NCI-H1694 treated with DMSO at 0.1 percent for 48 hours (cell line): Measurements from ENCODE around the gene GDE1.

Experiments
- DNase-seq: peaks from one replicate; lab custom pipeline; 2025; lab: John Stamatoyannopoulos, UW

Gene GDE1

DNA sequence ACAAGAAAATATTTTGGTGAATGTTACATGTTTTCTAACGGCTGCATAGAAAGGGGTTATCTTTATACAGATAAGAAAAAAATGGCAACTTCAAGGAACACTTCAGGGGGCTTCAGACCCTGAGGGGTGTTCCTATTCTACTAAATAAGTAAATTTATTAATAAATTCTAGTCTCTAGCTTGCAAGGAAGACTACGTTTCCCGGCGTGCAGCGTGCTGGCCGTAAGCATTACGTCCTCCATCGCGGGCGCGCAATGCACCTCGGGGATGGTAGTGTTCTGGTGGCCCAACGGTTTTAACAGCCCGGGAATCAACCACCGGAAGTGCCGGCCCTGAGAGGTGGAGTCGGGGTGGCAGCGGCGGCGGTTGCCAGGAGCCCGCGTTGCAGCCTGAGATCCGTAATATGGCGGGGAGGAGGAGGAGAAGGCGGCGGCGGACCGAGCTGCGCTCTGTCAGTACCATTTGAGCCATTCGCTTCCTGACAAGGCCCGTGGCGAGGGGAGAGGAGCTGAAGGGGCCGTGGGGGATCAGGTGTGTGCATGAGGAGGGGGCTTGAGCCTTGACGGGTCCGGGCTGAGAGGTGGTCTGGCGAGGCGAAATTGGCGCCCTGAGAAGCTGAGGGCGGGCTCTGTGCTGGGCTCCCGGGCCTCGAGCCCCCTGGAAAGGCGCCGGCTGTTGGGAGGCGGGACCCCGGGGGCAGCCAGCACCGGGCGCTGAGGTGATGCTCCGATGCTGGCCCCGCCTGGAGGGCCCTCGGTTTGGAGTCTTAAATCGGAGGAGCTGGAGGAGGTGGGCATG lies 1.9 kb upstream of the GDE1 start, which contains the start of gene CCP110:
CCP110 (plus strand) TSS at position 384 of the 797 bp plus-strand sequence. CDS start 3,940 bp downstream, outside the sequence.
- DNase-seq = peak; percentile 87

DNA sequence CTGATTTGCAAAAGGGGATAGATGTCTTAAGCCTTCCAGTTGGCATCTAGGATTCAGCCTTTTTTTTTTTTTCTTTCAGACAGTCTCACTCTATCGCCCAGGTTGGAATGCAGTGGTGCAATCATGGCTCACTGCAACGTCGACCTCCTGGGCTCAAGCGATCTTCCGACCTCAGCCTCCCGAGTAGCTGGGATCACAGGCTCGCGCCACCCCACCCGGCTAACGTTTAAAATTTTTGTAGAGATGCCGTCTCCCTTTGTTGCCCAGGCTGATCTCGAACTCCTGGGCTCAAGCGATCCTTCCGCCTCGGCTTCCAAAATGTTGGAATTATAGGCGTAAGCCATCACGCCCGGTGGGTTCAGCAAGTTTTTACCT lies 1.3 kb upstream of the GDE1 start:
- DNase-seq = no peak

DNA sequence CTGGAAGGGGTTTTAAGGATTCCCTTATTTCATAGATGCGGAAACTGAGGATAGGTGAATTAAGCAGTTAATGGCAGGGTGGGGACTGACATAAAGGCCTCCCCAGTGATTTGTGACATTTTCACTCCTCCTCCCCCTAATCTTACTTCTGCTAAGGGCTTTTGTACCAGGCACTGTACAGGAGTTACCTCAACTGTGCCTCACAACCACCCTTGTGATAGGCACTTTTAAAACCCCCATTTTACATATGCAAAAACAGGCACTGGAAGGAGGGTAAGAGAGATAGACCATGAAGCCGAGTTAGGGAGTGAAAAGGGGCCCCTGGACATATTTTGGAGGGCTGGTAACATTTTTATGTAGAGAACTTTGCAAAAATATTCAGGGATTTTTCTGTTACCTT lies 862 bp upstream of the GDE1 start:
- DNase-seq = no peak

DNA sequence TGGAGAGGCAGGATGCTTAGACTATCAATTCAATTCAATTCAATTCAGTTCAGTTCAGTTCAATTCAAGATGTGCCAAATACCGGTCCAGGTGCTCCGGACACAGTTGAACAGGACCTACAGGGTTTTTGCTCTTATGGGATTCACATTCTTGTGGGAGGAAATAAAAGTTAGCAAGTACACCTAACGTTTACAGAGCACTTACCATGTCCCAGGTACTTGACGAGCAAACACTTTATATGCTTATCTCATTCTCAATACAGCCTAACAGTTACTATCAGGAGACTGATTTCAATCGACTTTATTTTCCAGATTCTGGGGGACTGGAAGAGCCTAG lies 467 bp upstream of the GDE1 start:
- no peak for DNase-seq

DNA sequence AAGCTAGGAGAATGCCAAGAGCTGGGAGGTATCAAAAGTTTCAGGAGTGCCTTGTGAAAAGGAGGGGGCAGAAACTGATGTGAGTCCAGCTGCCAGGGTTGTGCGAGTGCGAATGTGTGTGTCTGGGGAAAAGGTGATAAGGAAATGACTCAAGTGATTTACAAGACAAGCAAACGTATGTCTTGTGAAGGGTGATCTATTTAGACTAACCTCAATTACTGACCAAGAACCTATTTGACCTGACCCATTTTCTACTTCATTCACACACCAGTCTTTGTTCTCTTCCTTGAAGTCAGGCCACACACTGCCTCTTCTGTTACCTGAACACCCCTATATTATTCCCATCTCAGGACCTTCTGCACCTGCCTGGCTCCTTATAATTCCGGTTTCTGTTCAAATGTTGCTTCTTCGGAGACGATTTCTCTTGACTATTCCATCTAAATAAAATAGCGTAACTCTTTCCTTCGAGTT lies 1.0 kb downstream of the GDE1 start:
- DNase-seq = no peak

DNA sequence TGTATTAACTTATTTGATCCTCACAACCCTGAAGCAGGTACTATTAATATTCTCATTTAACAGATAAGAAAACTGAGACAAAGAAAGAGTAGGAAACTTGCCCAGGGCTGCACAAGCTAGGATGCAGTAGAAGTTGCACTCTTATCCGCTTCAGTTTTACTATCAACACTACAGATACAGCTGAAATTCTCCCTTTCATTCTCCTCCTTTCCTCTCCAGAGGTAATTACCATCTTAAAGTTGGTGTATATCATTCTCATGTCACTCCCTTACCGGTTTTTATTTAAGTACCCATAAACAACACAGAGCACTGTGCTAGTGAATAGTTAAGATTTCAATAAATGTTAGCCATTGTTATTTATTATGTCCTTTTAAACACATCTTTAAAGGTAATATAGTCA lies 3.5 kb downstream of the GDE1 start:
- DNase-seq = no peak

DNA sequence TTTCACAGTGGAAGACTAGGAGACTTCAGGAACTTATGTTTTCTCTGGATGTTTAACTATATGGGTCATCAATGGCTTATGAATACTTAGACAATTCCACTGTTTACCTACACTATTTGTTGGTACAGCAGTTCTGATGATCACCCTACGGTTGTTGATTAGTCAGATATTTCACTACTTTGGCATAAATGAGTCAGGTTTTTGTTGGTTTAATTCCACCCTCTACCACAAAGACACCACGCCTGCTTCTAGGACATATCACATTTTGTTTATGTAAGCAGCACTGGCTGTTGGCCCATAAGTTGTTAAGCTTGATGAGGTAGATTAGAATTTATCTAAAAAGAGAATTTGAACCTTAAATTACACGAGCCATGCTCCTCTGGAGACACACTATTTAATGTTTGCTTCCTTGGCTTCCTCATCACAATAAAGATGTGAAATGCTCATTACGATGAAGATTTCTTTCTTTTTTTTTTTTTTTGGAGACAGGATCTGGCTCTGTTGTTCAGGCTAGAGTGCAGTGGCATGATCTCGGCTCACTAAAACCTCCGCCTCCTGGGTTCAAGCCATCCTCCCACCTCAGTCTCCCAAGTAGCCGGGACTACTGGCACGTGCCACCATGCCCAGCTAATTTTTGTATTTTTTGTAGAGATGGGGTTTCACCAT lies 4.3 kb downstream of the GDE1 start:
- DNase-seq = no peak

DNA sequence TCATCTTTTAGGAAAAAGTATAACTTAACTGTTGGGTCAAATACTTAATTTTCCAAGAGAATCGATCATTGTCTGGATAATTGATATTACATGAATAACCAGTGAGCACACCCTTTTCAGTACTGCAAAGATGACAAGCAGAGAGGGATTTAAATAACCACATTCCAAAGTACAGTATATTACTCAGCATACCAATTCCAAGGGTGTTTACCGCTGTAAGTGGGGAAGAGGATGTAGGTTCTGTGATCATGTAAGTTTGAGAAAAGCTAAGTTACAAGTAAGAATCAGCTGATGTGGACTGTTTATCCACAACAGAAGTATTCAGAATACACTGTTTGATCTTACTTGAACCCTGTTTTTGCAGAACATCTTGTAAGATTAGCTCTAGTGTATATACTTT lies 6.1 kb downstream of the GDE1 start:
- no peak for DNase-seq

DNA sequence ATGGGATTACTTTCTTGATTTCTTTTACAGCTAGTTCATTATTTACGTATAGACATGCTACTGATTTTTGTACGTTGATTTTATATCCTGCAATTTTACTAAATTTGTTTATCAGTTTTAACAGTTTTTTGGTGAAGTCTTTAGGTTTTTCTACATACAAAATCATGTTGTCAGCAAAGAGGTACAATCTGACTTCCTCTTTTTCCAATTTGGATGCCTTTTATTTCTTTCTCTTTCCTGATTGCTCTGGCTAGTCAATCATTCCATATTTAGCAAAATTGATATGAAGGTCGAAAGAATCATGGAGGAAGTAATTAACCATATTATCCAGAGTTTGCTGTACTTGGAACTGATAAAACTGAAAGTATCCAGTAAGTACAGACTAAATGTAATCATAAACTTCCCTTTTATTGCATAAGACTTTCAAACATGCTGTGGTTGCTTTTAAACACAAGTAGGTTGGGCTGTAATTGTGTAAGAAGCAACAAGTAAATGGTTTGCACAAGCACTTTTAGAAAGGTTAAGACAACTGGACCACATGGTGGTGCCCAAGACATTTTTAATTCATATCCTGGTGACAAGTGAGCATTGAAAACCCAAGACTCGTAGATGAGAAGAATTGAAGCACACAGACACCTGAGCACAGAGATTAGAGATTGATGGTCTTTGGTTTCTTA lies 8.4 kb downstream of the GDE1 start:
- no peak for DNase-seq

DNA sequence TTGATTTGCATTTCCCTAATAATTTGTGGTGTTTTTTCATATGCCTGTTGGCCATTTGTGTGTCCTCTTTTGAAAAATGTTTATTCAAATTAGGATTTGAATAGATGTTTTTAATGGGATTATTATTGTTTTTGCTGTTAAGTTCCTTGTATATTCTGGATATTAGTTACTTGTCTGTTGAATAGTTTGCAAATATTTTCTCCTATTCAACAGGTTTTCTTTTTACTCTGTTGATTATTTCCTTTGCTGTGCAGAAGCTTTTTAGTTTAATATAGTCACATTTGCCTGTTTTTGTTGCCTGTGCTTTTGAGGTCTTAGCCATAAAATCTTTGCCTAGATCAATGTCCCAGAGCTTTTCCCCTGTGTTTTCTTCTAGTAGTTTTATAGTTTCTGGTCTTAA lies 9.6 kb downstream of the GDE1 start:
- no peak for DNase-seq

DNA sequence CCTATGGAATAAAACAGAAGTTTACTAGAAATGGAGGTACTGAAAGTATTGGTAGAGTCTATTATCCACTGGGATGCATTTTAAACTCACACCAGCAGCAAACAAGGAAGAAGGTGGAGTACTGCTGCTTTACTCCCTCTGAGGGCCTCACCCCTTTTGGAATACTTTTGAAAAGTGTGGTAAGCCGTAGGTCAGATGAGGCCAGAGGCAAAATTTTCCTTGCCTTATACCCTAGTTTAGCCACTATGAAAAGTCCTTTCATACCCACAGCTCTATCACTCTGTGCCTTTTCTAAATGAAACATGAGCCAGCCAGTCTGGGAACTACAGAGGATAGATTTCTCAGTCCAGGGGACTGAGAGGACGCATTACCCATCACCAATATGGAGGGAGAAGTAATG lies 14.0 kb downstream of the GDE1 start:
- no peak for DNase-seq

DNA sequence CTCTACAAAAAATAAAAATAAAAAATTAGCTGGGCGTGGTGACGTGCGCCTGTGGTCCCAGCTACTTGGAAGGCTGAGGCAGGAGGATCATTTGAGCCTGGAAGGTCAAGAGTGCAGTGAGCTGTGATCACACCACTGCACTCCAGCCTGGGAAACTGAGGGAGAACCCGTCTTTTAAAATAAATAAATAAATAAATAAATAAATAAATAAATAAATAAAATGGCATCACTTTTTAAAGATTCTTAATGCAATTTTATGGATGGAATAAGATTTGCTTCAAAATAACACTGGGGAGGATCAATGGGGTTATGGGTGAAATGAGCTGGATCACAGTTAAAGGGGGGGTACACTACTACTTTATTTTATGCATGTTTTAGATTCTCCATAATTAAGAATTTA lies 14.9 kb downstream of the GDE1 start:
- DNase-seq = no peak

DNA sequence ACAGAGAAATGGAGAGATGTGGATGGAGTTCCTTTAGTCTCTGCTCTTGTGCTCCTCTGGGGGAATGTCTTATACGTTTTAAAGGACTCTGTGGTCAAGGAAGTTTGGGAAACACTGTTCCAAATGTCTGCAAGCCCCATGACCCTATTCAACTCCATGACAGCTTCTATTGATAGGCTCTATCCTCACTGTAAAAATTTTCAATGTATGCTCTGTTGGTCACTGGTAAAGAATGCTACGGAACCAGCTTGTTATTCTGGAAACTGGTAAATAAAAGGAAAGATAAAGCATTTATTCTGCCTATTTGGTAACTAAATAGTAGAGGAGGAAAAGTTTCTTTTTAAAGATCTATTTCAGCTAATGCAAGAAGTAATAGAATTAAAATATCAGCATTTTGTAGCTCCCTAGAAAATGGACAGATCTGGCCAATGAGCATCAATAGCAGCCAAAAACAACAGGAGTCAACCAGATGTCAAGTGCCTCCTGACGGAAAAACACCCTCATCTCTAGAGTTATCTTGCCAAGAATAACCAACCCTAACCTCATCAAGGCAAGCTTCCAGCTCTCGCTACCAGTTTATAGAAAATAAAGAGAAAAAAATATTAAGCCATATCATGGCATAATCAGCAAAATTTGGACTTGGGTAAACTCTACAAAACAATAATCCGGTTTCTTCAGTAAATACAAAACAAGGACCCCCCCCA lies 16.1 kb downstream of the GDE1 start:
- DNase-seq = no peak

DNA sequence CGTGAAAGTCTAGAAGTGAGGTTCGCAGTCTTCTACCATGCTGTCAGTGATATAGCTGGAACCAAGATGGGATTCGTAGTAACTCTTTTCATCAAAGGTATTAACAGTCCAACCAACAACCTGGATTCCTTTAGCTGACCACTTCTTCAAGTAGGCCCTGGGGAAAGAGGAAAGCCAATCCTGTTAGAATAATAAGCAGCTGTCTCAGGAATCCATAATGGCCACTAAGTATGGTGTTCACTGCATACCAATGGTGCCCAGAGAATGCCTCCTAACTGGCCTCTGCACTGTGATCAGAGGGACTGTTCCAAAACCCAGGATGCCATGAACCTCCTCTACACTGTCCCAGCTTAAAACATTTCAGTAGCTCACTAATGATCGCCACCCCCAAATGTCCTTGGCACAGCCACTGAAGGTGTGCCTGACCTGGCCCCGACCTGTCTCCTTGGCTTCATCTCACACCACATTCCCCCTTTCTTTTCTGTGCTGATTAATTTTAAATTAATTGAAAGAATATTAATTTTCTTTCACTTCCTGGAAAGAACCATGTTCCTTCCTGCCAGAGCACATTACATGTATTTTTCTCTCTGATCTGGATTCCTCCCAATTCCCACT lies 18.3 kb downstream of the GDE1 start:
- DNase-seq = no peak

DNA sequence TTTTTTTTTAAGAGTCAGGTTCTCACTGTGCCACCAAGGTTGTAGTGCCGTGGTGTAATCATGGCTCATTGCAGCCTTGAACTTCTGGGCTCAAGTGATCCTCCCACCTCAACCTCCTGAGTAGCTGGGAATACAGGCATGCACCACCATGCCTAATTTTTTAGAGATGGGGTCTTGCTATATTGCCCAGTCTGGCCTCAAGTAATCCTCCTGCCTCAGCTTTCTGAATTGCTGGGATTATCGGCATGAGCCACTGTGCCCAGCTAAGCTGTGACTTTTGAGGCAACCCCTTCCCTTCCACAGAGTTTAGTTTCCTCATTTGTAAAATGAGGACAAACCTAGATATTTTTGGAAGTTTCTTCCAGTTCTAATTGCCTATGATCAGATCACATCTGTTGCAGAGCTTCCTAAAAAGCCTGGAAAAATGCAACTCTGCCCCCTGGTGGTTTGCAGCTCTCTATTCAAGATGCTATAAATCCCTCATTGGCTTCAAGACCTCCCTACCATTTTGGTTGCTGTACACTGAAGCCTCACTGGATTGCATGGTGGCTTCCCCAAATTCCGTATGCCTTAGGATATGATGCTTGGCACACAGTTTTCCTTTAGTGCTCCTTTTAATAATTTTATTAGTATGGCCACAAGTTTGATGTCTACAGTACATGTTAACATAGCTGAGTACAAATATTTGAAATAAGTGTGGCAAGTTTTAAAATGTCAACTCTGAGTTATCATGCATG lies 19.3 kb downstream of the GDE1 start:
- DNase-seq = peak; percentile 49

DNA sequence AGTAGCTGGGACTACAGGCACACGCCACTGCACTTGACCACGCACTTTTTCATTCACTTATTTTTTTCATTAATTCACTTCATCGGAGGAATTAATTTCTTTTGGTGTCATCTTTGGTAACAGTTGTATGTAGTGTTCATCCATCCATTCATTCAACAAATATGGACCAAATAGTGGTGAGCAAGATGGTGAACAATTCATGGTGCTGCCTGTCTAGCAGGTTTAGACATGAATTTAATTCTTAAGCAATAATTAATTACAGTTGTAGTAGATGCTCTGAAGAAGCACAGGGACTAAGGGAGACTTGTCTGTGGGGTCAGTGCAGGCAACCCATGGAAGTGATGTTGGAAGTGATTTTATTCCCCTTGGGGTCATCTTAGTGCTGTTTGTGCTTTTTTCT lies 22.4 kb downstream of the GDE1 start:
- no peak for DNase-seq

DNA sequence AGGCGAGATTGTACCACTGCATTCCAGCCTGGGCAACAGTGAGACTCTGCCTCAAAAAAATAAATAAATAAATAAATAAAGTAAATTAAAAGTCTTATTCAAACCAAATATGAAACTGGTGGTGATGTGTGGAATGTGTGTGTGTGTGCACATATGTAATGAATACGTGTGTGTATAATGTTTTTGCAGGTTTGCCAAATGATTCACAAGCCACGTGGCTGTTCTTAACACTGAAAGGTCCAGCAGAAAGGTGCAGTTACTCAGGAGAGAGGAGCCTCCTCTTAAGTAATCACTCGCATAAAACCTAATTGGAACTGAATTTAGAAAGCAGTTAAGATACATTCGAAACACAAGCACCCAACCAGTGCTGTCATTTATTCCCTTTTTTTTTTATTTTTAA lies 22.9 kb downstream of the GDE1 start:
- DNase-seq = no peak

DNA sequence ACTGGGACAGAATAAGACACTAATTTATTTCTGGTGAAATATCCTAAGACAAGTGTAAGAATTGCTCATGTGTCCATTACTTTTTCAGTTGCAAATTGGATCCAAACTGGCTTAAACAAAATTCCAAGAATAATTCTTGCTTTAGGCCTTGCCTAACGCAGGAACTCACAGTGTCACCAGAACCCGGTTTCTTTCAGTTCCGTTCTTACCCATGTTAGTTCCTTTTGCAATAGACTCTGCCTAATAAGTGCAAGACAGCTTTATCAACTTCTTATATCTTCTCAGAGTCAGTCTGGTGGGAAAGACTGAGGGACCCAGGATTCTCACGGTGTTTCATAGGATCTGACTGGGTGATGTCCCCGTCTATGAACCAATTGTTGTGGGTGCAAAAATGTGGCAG lies 24.7 kb downstream of the GDE1 start:
- DNase-seq = no peak

DNA sequence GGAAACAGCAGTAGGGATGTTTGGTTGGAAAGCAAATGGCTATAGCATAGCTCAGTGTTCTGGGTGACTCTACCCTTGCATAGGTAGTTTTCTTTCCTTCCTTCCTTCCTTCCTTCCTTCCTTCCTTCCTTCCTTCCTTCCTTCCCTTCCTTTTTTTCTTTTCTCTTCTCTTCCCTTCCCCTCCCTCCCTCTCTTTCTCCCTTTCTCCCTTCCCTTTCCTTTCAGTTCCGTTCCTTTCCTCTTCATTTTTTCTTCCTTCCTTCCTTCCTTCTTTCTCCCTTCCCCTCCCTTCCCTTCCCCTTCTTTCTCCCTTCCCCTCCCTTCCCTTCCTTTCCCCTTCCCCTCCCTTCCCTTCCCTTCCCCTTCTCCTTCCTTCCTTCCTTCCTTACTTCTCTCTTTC lies 31.3 kb downstream of the GDE1 start:
- DNase-seq = no peak

DNA sequence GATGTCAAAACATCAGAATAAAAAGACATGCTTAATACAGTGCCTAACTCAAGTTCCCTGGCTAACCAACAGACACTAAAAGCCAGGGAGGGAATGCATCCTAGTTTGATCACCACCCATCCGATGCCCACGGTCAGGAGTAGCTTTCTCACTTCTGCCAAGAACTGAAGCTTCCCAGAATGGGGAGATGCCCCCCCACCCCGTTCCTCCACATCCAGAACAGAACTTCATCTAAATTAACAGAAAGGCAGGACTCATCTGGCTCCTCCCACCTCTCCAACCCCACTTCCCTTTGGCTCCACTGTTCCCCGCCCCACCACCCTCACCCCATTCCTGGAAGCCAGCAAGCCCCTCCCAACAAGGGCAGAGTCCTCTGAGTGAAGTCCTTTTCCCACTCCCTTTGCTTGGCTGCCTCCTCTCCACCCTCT lies 33.7 kb downstream of the GDE1 start:
- DNase-seq = no peak

DNA sequence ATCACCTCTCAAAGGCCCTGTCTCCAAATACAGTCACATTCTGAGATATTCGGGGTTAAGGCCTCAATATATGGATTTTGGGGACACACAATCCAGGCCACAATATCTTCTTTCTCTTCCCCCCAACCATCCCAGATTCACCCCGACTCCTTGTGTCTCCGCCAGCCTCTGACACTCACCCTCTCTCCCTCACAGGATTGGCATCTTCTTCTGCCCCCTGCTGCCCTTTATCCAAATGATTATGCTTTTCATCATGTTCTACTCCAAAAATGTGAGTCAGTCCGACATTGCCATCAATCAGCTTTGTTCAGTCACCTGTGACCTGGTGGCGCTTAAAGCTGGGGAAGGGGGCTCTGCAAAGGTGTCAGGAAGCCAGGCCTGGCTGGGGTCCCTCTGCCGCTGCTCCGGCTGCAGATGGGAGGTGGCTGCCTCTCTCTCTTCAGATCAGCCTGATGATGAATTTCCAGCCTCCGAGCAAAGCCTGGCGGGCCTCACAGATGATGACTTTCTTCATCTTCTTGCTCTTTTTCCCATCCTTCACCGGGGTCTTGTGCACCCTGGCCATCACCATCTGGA lies 35.1 kb downstream of the GDE1 start:
- DNase-seq = no peak
